CD14-positive monocyte (primary cell): ENCODE results near the gene HS6ST3. TPM values are rescaled to one million over a fixed set of nuclear protein-coding genes. Genes with fewer than 3 reads are reported as not detected.

Experiments used
- DNase-seq, 3 donors: peaks; one replicate each; pipeline ENCODE4 v3.0.0-alpha.2; 2011 to 2022
- H2AFZ ChIP-seq: 2 replicates; pipeline ENCODE4 v1.6.0; 2012; ENCODE audit warnings: mild to moderate bottlenecking, low read depth, low read length, inconsistent platforms; ENCODE audit not compliant: insufficient read depth, poor library complexity, severe bottlenecking
- H3K27ac ChIP-seq, 2 donors: 1 replicate in 1 of 2; 2 replicates in 1 of 2; pipeline ENCODE4 v1.5.1; 2012 to 2013; ENCODE audit warnings: low read length in 2 of 2, control low read depth in 1 of 2, inconsistent platforms in 1 of 2, low read depth in 1 of 2, mild to moderate bottlenecking in 1 of 2
- H3K27me3 ChIP-seq, 2 donors: one replicate each; pipeline versions ENCODE4 v1.6.0 to v1.6.1; 2011 to 2013; ENCODE audit warnings: low read length in 2 of 2; ENCODE audit not compliant: control insufficient read depth in 2 of 2, insufficient read depth in 2 of 2
- H3K36me3 ChIP-seq, 2 donors: replicated peaks in 1 of 2; 1 replicate in 1 of 2; 2 replicates in 1 of 2; pipeline versions ENCODE4 v1.5.1 to v1.6.1; 2012 to 2013; ENCODE audit warnings: low read length in 2 of 2, control low read depth in 1 of 2, inconsistent platforms in 1 of 2, mild to moderate bottlenecking in 1 of 2; ENCODE audit not compliant: insufficient read depth in 2 of 2, control insufficient read depth in 1 of 2
- H3K4me1 ChIP-seq, 2 donors: 1 replicate in 1 of 2; 2 replicates in 1 of 2; pipeline versions ENCODE4 v1.5.1 to v1.6.1; 2012 to 2013; ENCODE audit warnings: low read length in 2 of 2, control low read depth in 1 of 2, inconsistent platforms in 1 of 2, mild to moderate bottlenecking in 1 of 2, moderate library complexity in 1 of 2; ENCODE audit not compliant: insufficient read depth in 2 of 2, control insufficient read depth in 1 of 2
- H3K4me2 ChIP-seq: replicated peaks from 2 replicates; pipeline ENCODE3; 2012; ENCODE audit warnings: low read length, moderate library complexity, mild to moderate bottlenecking; ENCODE audit not compliant: poor library complexity, severe bottlenecking; ENCODE audit errors: extremely low read depth
- H3K4me3 ChIP-seq, 3 experiments: fragments of 200-600 bp in 1 of 3; sonication (generic) in 1 of 3; replicated peaks in 1 of 3; 1 replicate in 2 of 3; 2 replicates in 1 of 3; pipeline ENCODE4 v1.5.1; 2011 to 2013; ENCODE audit warnings: low read length in 3 of 3, mild to moderate bottlenecking in 3 of 3, control low read depth in 2 of 3, low read depth in 2 of 3, inconsistent platforms in 1 of 3, moderate library complexity in 1 of 3
- H3K79me2 ChIP-seq: 2 replicates; pipeline ENCODE4 v1.6.0; 2012; ENCODE audit warnings: mild to moderate bottlenecking, control low read depth, inconsistent platforms, low read length, moderate library complexity; ENCODE audit not compliant: insufficient read depth
- H3K9ac ChIP-seq: 2 replicates; pipeline ENCODE4 v1.6.0; 2017; ENCODE audit warnings: low read length, mild to moderate bottlenecking; ENCODE audit not compliant: insufficient read depth, poor library complexity, severe bottlenecking
- H3K9me3 ChIP-seq, 2 donors: replicated peaks in 1 of 2; 1 replicate in 1 of 2; 2 replicates in 1 of 2; pipeline versions ENCODE4 v1.5.1 to v1.6.1; 2012 to 2013; ENCODE audit warnings: low read length in 2 of 2, control low read depth in 1 of 2; ENCODE audit not compliant: control insufficient read depth in 1 of 2, insufficient read depth in 1 of 2
- H4K20me1 ChIP-seq: 2 replicates; pipeline ENCODE4 v1.6.0; 2012; ENCODE audit warnings: mild to moderate bottlenecking, low read length, control low read depth, moderate library complexity; ENCODE audit not compliant: insufficient read depth
- H3K27ac Mint-ChIP-seq, 7 donors: one replicate each; pipeline ENCODE4 v1.8.0; 2020; ENCODE audit warnings: mild to moderate bottlenecking in 7 of 7, mixed read lengths in 7 of 7, moderate library complexity in 6 of 7, inconsistent platforms in 2 of 7
- H3K27me3 Mint-ChIP-seq, 3 donors: one replicate each; pipeline ENCODE4 v1.8.0; 2021 to 2022; ENCODE audit warnings: low read depth in 3 of 3, mild to moderate bottlenecking in 3 of 3, mixed read lengths in 3 of 3, moderate library complexity in 3 of 3, inconsistent platforms in 1 of 3
- H3K36me3 Mint-ChIP-seq, 2 donors: one replicate each; pipeline ENCODE4 v1.8.0; 2020; ENCODE audit warnings: mixed read lengths in 2 of 2, inconsistent platforms in 1 of 2, mild to moderate bottlenecking in 1 of 2
- H3K4me1 Mint-ChIP-seq: one replicate; pipeline ENCODE4 v1.8.0; 2020; ENCODE audit warnings: mild to moderate bottlenecking, mixed read lengths
- H3K4me3 Mint-ChIP-seq, 2 donors: one replicate each; pipeline ENCODE4 v1.8.0; 2020; ENCODE audit warnings: mild to moderate bottlenecking in 2 of 2, mixed read lengths in 2 of 2, moderate library complexity in 1 of 2
- H3K9me3 Mint-ChIP-seq, 7 donors: one replicate each; pipeline ENCODE4 v1.8.0; 2020 to 2022; ENCODE audit warnings: mixed read lengths in 7 of 7, mild to moderate bottlenecking in 6 of 7, moderate library complexity in 6 of 7, inconsistent platforms in 2 of 7
- intact Hi-C, 2 donors: fragments of 100-400 bp; cut with micrococcal nuclease; formaldehyde crosslinking; loops; one replicate each; pipeline versions ENCODE4 v1.15.0 to v1.15.1; 2023
- polyA plus RNA-seq, 3 donors: library from polyadenylated mRNA; depleted of rRNA in 1 of 3; unstranded in 2 of 3; stranded (reverse) in 1 of 3; fragments of 300-500 nt in 2 of 3; fragments of >200 nt in 1 of 3; fragmentation: Illumina TruSeq in 2 of 3; gene quantifications; 1 replicate in 2 of 3; 2 replicates in 1 of 3; pipeline ENCODE4 v1.2.3, GENCODE V29; 2012 to 2021
- TF ChIP-seq, protein P1 (sequence below): fragments of 200-600 bp; IDR thresholded peaks from one replicate; pipeline ENCODE4 v1.8.0; 2022; ENCODE audit warnings: antibody characterized with exemption, mild to moderate bottlenecking

HS6ST3 gene
- polyA plus RNA-seq, 3 donors, result not detected

DNA sequence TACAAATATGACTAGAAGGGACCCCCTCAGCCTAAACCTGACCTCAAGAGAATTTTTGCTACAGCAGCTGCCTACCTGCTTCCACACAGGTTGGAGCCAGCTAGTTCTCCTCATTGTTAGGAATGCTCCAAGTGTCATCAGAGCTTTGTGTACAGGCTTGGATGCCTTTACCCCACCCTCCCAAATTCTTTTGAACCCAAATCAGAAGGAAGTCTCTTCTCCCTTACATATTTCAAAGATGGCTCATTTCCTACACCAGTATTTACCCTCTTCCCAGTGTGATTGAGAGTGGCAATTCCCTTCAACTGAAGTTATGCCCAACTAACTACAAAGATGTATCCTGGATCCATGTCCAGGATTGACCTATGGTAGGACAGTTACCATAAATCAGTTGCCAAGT, 581.2 kb downstream of the HS6ST3 start:
- DNase-seq, result no peak
- intact Hi-C loops, result no loop called here
- H4K20me1 ChIP-seq, result no peaks in the 10 kb centered on the region
- no peak overlapping the region for H3K9ac ChIP-seq
- no peak overlapping the region for H3K4me3 Mint-ChIP-seq
- no peak overlapping the region for H2AFZ ChIP-seq
- peaks cover 0 to 11% (median 9%) of the 10 kb centered on the region in 7 donors for H3K9me3 Mint-ChIP-seq
- H3K27ac Mint-ChIP-seq, result no peak overlapping the region
- no peak overlapping the region for H3K4me3 ChIP-seq
- H3K4me1 Mint-ChIP-seq, result no peaks in the 10 kb centered on the region
- no peak overlapping the region for H3K4me2 ChIP-seq
- no peaks in the 10 kb centered on the region for H3K27me3 ChIP-seq
- H3K27ac ChIP-seq, result no peak overlapping the region
- peaks cover 8 to 10% of the 10 kb centered on the region in 2 donors for H3K9me3 ChIP-seq
- H3K79me2 ChIP-seq, result no peaks in the 10 kb centered on the region
- H3K27me3 Mint-ChIP-seq, result no peaks in the 10 kb centered on the region
- no peaks in the 10 kb centered on the region for H3K4me1 ChIP-seq
- TF ChIP-seq, protein P1, sequence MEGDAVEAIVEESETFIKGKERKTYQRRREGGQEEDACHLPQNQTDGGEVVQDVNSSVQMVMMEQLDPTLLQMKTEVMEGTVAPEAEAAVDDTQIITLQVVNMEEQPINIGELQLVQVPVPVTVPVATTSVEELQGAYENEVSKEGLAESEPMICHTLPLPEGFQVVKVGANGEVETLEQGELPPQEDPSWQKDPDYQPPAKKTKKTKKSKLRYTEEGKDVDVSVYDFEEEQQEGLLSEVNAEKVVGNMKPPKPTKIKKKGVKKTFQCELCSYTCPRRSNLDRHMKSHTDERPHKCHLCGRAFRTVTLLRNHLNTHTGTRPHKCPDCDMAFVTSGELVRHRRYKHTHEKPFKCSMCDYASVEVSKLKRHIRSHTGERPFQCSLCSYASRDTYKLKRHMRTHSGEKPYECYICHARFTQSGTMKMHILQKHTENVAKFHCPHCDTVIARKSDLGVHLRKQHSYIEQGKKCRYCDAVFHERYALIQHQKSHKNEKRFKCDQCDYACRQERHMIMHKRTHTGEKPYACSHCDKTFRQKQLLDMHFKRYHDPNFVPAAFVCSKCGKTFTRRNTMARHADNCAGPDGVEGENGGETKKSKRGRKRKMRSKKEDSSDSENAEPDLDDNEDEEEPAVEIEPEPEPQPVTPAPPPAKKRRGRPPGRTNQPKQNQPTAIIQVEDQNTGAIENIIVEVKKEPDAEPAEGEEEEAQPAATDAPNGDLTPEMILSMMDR, result no peak
- H3K36me3 Mint-ChIP-seq, result no peaks in the 10 kb centered on the region
- H3K36me3 ChIP-seq, result no peaks in the 10 kb centered on the region

DNA sequence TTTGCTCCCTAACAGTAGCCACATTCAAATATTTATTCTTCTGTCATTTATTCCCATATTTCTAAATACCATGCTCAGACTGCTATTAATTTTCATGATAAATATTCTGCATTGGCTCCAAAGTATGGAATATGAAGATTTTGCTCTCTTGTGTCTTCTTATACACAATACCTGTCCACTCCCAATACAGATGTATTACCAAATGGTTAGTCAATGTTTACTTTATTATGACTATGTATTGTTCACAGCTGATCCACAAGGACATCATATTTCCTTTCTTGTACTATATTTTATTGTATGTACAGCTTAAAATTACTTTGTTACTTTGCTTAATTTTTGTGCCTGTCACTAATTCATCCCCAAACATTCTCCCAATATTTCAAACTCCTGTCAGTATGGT, 582.1 kb downstream of the HS6ST3 start:
- no peak for DNase-seq
- H3K9me3 ChIP-seq, result peaks cover 9 to 10% of the 10 kb centered on the region in 2 donors
- H2AFZ ChIP-seq, result no peak overlapping the region
- no peaks in the 10 kb centered on the region for H3K27me3 Mint-ChIP-seq
- H3K27ac Mint-ChIP-seq, result no peak overlapping the region
- TF ChIP-seq, protein P1, result no peak
- H3K79me2 ChIP-seq, result no peaks in the 10 kb centered on the region
- intact Hi-C loops, result no loop called here
- no peaks in the 10 kb centered on the region for H3K4me1 Mint-ChIP-seq
- no peak overlapping the region for H3K4me3 ChIP-seq
- no peaks in the 10 kb centered on the region for H3K4me1 ChIP-seq
- no peaks in the 10 kb centered on the region for H4K20me1 ChIP-seq
- peaks cover 0 to 11% (median 9%) of the 10 kb centered on the region in 7 donors for H3K9me3 Mint-ChIP-seq
- H3K4me3 Mint-ChIP-seq, result no peak overlapping the region
- H3K9ac ChIP-seq, result no peak overlapping the region
- no peak overlapping the region for H3K4me2 ChIP-seq
- H3K36me3 ChIP-seq, result no peaks in the 10 kb centered on the region
- no peak overlapping the region for H3K27ac ChIP-seq
- H3K36me3 Mint-ChIP-seq, result no peaks in the 10 kb centered on the region
- H3K27me3 ChIP-seq, result no peaks in the 10 kb centered on the region
